Jurkat, Clone E6-1 (cell line): ENCODE data around the gene SPAG5.

Experiments
- DNase-seq: peaks from one replicate; pipeline ENCODE4 v3.0.0-alpha.2; 2011; ENCODE audit warnings: low read depth, low spot score
- H3K4me3 ChIP-seq: 2 replicates; pipeline ENCODE4 v1.5.1; 2011; ENCODE audit warnings: mild to moderate bottlenecking, low read length, control low read depth, moderate library complexity

SPAG5 gene

GRCh38 chr17:28530926-28531325, 67.9 kb downstream of the SPAG5 start:
- DNase-seq: no peak
- no peak overlapping the region for H3K4me3 ChIP-seq

- H3K4me3 ChIP-seq: no peak overlapping the region
- DNase-seq: no peak
Measured at GRCh38 chr17:28530250-28530649, 68.6 kb downstream of the SPAG5 start.

GRCh38 chr17:28529013-28529400, 69.8 kb downstream of the SPAG5 start:
- no peak for DNase-seq
- H3K4me3 ChIP-seq: no peak overlapping the region

GRCh38 chr17:28528327-28529012, 70.4 kb downstream of the SPAG5 start:
- H3K4me3 ChIP-seq: no peak overlapping the region
- no peak for DNase-seq

GRCh38 chr17:28527859-28528258, 71.0 kb downstream of the SPAG5 start:
- no peak for DNase-seq
- H3K4me3 ChIP-seq: no peak overlapping the region
